Central memory CD4-positive, alpha-beta T cell (primary cell): ENCODE results near the gene FBXO28.
A peak's percentile ranks its signal among the peaks of the same experiment; 100 is the strongest.

Experiments
- DNase-seq: peaks from one replicate; pipeline ENCODE4 v3.0.0; 2022

Gene FBXO28

GRCh38 chr1:224095867-224096266, 18.0 kb upstream of the FBXO28 start:
- no peak for DNase-seq

DNA sequence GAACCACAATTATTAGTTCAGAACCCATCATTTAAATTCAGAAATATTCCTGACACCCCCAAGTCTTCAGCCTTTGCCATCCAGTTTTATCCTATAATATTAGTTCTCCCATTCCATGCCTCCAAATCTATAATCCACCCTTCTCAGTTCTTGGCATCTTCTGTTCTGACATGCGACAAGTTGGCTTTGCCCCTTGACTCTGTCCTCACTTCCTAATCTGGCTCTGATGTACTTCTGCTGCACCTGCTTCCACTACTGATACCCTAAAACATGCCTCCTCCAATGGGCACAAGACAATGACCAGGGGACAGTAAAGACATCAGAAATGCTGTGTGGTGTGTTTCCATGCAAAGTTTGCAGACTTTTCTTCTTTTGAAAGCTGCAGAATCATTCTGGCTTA, 17.1 kb upstream of the FBXO28 start:
- no peak for DNase-seq

DNA sequence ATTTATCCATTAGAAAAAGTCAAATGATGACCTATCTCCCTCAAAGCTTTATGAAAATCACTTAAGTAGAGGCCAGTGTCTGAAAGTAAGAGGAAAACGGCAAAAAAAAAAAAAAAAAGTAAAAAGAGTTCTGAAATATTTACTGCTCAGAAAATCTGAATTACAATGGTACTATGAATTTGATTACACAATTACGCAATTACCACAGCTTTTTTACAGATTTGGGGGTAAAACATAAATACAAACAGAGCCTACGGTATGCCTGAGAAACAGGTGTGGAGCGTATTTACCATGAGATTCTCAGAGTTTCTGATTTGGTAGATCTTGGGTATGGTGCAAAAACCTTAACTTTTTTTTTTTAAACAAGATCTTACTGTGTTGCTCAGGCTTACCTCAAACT, 15.9 kb upstream of the FBXO28 start:
- no peak for DNase-seq

GRCh38 chr1:224106568-224107281, 7.2 kb upstream of the FBXO28 start:
- no peak for DNase-seq

GRCh38 chr1:224107282-224107625, 6.7 kb upstream of the FBXO28 start:
- DNase-seq: no peak

- DNase-seq: no peak
These were observed 4.9 kb upstream of the FBXO28 start for GRCh38 chr1:224108991-224109390.

DNA sequence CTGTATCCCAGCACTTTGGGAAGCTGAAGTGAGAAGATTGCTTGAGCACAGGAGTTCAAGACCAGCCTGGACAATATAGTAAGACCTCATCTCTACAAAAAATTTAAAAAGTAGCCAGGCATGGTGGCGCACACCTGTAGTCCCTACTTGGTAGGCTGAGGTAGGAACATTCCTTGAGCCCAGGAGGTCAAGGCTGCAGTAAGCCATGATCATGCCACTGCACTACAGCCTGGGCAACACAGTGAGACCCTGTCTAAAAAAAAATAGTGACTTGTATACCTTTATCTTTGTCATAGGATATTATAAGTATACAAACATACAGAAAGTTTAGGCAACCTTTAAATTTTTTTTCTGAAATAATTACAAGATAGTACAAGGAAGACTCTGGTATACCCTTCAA, 3.9 kb upstream of the FBXO28 start:
- DNase-seq: no peak

- no peak for DNase-seq
These were observed 906 bp upstream of the FBXO28 start for GRCh38 chr1:224113005-224113404.

DNA sequence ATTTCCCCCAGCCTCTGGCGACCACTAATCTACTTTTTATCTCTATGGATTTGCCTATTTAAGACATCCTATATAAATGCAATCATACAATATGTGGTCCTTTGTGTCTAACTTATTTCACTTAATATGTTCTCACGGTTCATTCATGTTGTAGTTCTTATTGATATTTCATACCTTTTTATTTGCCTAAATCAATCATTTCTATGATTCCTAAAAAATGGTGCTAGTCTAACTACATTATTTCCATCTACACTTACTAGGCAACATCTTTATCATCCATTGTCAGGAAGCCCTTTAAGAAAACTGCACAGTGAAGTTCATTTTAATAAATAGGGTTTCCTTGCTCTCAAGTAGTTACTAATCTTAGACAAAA, 380 bp upstream of the FBXO28 start:
- no peak for DNase-seq

- no peak for DNase-seq
These were observed 870 bp downstream of the FBXO28 start for GRCh38 chr1:224114787-224115175.

- DNase-seq: peak; percentile 53
These were observed 2.2 kb downstream of the FBXO28 start for GRCh38 chr1:224116131-224116530.

DNA sequence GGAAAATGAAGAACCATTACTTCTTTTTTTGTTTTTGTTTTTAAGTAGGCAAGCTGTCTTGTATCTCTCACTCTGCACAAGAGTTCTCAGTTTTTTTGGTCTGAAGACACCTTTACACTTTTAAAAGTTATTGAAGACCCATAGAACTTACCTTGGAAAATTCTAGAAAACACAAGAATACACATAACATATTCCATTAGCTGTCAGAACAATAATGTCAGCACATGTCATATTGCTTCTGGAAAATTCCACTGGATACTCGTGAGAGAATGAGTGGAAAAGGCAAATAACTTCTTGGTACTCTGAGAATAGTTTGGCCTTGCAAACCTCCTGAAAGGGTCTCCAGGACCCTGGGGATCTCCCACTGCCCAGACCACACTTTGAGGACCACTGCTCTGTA, 4.8 kb downstream of the FBXO28 start:
- no peak for DNase-seq

GRCh38 chr1:224123136-224123535, 9.2 kb downstream of the FBXO28 start:
- DNase-seq: no peak

GRCh38 chr1:224124220-224124619, 10.3 kb downstream of the FBXO28 start:
- no peak for DNase-seq

- no peak for DNase-seq
These were observed 14.3 kb downstream of the FBXO28 start for GRCh38 chr1:224127925-224128819.

DNA sequence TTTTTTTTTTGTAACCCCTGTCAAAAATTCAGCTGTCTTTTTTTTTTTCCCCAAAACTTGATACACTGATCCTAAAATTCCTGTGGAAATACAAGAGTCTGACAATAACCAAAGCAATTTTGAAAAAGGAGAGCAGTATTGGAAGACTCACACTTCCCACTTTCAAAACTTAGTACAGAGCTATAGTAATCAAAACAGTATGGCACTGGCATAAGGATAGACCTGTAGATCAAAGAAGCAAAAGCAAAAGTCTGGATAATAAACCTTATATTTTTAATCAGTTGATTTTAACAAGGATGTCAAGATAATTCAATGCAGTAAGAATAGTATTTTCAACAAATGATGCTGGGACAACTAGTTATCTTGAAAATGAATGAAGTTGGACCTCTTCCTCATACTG, 17.3 kb downstream of the FBXO28 start:
- DNase-seq: no peak

GRCh38 chr1:224132901-224133300, 19.0 kb downstream of the FBXO28 start:
- DNase-seq: no peak

GRCh38 chr1:224133741-224134299, 19.9 kb downstream of the FBXO28 start:
- DNase-seq: no peak

DNA sequence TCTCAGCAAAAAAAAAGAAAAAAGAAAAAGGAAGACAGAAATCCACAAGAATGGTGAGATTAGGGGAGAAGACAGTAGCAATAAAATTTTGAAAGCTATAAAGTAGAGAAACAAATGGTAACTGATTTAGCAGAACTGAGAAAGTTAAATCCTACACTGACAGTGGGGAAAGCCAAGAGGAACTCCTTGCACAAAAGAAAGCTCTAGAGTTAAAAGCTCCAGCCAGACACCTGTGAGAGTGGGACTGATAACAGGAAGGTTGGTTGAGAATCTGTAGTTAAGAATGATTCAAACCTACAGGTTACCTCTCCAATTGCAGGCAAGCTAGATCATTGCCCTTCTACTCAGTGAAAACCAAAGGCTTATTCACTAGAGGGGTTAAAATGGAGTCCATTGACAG, 23.6 kb downstream of the FBXO28 start:
- no peak for DNase-seq

- DNase-seq: no peak
These were observed 24.3 kb downstream of the FBXO28 start for GRCh38 chr1:224138198-224138597.

DNA sequence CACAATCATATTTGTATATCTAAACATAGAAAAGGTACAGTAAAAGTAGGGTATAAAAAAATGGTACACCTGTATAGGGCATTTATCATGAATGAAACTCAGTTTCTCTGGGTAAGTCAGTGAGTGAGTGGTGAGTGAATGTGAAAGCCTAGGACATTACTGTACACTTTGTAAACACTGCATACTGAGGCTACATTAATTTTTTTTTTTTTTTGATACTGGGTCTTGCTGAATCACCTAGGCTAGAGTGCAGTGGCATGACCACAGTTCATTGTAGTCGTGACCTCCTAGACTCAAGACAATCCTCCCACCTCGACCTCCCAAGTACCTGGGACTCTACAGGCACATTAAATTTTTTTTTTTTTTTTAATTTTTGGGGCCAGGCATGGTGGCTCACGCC, 27.8 kb downstream of the FBXO28 start:
- no peak for DNase-seq

GRCh38 chr1:224149709-224150108, 35.8 kb downstream of the FBXO28 start:
- DNase-seq: no peak

DNA sequence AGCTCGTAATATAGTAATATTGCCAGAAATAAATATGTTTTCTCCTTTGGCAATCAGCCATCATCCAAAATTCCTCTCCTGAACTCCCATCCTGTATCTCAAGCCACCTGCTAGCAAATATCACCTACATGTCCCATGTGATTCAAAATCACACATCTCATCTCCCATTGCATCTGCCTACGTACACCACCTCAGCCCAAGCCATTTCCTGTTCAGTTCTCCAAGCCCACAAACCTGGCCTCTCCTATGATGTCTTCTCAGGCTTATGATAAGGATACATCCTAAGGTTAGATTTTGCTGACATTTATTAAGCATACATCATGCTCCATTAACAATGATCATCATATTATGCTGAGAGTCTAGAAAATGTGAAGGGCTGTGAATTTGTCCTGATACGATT, 37.2 kb downstream of the FBXO28 start:
- DNase-seq: no peak

GRCh38 chr1:224157316-224157715, 43.4 kb downstream of the FBXO28 start:
- no peak for DNase-seq
